GM19455 (cell line): ENCODE measurements around the gene OR2S2.

Experiments used
- ATAC-seq: cut with Tn5 transposase; IDR thresholded peaks from one replicate; pipeline ENCODE4 v1.9.1; 2021; ENCODE audit not compliant: unreplicated experiment

Gene OR2S2

GRCh38 chr9:35965011-35965410, 7.1 kb upstream of the OR2S2 start:
- ATAC-seq, result no peak

GRCh38 chr9:35962126-35962906, 4.4 kb upstream of the OR2S2 start:
- no peak for ATAC-seq

- no peak for ATAC-seq
These were observed 2.2 kb upstream of the OR2S2 start for GRCh38 chr9:35960039-35960655.

- no peak for ATAC-seq
These were observed 1.3 kb downstream of the OR2S2 start for GRCh38 chr9:35956651-35957050.

GRCh38 chr9:35954942-35955546, 2.9 kb downstream of the OR2S2 start:
- no peak for ATAC-seq

GRCh38 chr9:35952526-35953191, 5.3 kb downstream of the OR2S2 start:
- ATAC-seq, result no peak

GRCh38 chr9:35951736-35952135, 6.2 kb downstream of the OR2S2 start:
- no peak for ATAC-seq

- ATAC-seq, result no peak
These were observed 9.0 kb downstream of the OR2S2 start for GRCh38 chr9:35948901-35949318.

- ATAC-seq, result no peak
These were observed 9.5 kb downstream of the OR2S2 start for GRCh38 chr9:35948451-35948850.

- no peak for ATAC-seq
These were observed 12.5 kb downstream of the OR2S2 start for GRCh38 chr9:35945341-35946018.

GRCh38 chr9:35944841-35945240, 13.1 kb downstream of the OR2S2 start:
- ATAC-seq, result no peak

GRCh38 chr9:35944173-35944572, 13.8 kb downstream of the OR2S2 start:
- ATAC-seq, result no peak

GRCh38 chr9:35942286-35942685, 15.7 kb downstream of the OR2S2 start:
- ATAC-seq, result no peak

- ATAC-seq, result no peak
These were observed 17.2 kb downstream of the OR2S2 start for GRCh38 chr9:35940458-35941407.

GRCh38 chr9:35939679-35940250, 18.2 kb downstream of the OR2S2 start:
- no peak for ATAC-seq

GRCh38 chr9:35938474-35939356, 19.2 kb downstream of the OR2S2 start:
- no peak for ATAC-seq

- ATAC-seq, result no peak
These were observed 20.7 kb downstream of the OR2S2 start for GRCh38 chr9:35937227-35937626.

GRCh38 chr9:35935755-35936509, 22.0 kb downstream of the OR2S2 start:
- ATAC-seq, result no peak
